Left ventricle myocardium superior (tissue), 1 donor: ENCODE data around the gene TMEM11. TPM values are rescaled to one million over a fixed set of nuclear protein-coding genes. Genes with fewer than 3 reads are reported as not detected.

Experiments
- ATAC-seq: fragments of 200-7000 bp; cut with Tn5 transposase; one replicate; pipeline ENCODE4 v1.9.1; 2020; ENCODE audit warnings: mild to moderate bottlenecking, moderate library complexity
- DNase-seq: peaks from one replicate; pipeline ENCODE4 v3.0.0-alpha.2; 2020
- intact Hi-C: fragments of 100-400 bp; cut with micrococcal nuclease; formaldehyde crosslinking; loops from one replicate; pipeline ENCODE4 v1.11.0; 2022
- long read RNA-seq: library from polyadenylated mRNA; unstranded; transcript quantifications from one replicate; pipeline ENCODE4 v2.0.0, GENCODE V29; 2021
- total RNA-seq: library from RNA; stranded (reverse); fragmentation: NEBNext Ultra II Directional; extraction: Animal tissue kit (Norgen Biotek cat#: 25700); gene quantifications from one replicate; pipeline ENCODE4 v1.2.1, GENCODE V29; 2021
- donor health status: DM: no; HTN: yes; CAD: no; lungs with severe emphysema.

Gene TMEM11, protein sequence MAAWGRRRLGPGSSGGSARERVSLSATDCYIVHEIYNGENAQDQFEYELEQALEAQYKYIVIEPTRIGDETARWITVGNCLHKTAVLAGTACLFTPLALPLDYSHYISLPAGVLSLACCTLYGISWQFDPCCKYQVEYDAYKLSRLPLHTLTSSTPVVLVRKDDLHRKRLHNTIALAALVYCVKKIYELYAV
- total RNA-seq: 31.5 TPM
- long read RNA-seq, transcript TMEM11-202 (3 exons, 1,246 nt): major isoform, 51 of 119 reads
- long read RNA-seq, transcript TMEM11-201 (2 exons, 2,095 nt): minor isoform, 44 of 119 reads
- long read RNA-seq, partial matches to known transcripts: 1 of 119 reads
- long read RNA-seq, other reads (novel, unspliced or antisense): 21 of 119 reads

- DNase-seq (peak; percentile 99), ATAC-seq (peak; percentile 93)
- intact Hi-C loops: no loop called here
These were observed at the start of gene TMEM11 for GRCh38 chr17:21214015-21214776. TMEM11 (minus strand) TSS chr17:21214161; CDS start chr17:21214152, 9 bp downstream.

- DNase-seq: no peak
- intact Hi-C loops: no loop called here
- ATAC-seq: no peak
These were observed 49.4 kb upstream of the TMEM11 start for GRCh38 chr17:21263376-21263775.

GRCh38 chr17:21262259-21262993 is 48.5 kb upstream of the TMEM11 start:
- ATAC-seq: no peak
- intact Hi-C loops: no loop called here
- no peak for DNase-seq

GRCh38 chr17:21258593-21258992 is 44.6 kb upstream of the TMEM11 start:
- intact Hi-C loops: no loop called here
- ATAC-seq: no peak

DNA sequence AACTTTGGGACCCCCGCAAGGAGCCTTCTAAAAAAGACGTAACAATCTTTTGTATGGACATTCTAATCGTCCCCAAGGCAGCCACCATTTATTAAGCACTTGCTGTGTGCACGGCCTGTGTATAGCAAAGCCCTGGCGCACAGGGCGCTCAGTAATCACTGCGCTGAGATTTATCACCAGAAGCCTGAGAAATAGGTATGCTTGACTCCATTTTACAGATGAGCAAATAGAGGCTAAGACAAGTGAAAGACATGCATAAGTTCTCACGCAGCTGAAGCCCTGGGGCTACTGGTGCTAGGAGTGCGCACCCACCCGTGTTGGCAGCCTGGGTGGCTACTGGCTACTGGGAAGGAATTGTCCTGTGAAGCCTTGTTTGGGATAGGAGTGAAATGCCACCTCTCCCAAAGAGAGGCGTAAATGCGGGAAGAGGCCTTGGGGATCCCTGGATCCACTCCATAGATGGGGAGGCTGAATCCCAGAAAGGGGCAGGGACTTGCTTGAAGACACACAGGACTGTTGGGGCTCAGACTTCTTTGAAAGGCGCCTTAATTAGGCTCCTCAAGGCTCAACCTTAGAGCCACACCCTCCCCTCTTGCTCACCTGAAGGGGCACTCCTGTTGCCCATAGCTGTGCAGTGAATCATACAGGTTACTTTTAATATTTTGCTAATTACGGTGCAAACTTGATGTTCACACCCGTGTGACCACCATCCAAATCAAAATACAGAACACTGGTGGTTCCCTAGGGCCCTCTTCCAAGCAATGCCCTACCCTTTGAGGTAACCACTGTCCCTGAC is 39.9 kb upstream of the TMEM11 start:
- intact Hi-C loops: no loop called here
- ATAC-seq: peak; percentile 9
- DNase-seq: no peak

More at GRCh38 chr17:21258593-21258992, 44.6 kb upstream of the TMEM11 start:
- DNase-seq: no peak

GRCh38 chr17:21252796-21253645 is 39.1 kb upstream of the TMEM11 start, which contains the start of gene NATD1:
NATD1 (minus strand) TSS chr17:21253410; CDS start chr17:21253264, 146 bp downstream.
- ATAC-seq: peak; percentile 79
- DNase-seq: peak; percentile 95
- intact Hi-C loops: no loop called here

GRCh38 chr17:21252289-21252795 is 38.4 kb upstream of the TMEM11 start:
- intact Hi-C loops: no loop called here
- no peak for DNase-seq
- no peak for ATAC-seq

GRCh38 chr17:21251337-21252010 is 37.5 kb upstream of the TMEM11 start:
- no peak for ATAC-seq
- DNase-seq: no peak
- intact Hi-C loops: no loop called here

DNA sequence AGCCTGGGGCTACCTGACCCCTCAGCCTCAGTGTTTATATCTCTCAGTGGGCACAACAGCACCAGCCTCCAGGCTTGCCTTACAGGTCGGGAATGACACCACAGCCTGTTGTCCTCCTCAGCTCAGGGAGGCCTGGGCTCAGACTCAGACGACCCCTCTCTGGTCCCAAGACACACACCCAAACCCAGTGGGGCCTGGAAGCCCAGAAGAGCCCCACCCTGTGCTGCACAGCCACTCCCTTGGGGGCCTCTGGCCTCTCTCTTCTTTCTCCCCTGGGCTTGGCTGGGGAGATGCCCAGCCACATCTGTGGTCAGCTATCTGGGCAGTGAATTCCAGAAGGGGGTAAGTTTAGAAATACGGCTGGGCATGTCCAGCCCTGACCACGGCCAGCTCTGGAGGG is 36.9 kb upstream of the TMEM11 start:
- ATAC-seq (no peak), DNase-seq (no peak)
- intact Hi-C loops: no loop called here

DNA sequence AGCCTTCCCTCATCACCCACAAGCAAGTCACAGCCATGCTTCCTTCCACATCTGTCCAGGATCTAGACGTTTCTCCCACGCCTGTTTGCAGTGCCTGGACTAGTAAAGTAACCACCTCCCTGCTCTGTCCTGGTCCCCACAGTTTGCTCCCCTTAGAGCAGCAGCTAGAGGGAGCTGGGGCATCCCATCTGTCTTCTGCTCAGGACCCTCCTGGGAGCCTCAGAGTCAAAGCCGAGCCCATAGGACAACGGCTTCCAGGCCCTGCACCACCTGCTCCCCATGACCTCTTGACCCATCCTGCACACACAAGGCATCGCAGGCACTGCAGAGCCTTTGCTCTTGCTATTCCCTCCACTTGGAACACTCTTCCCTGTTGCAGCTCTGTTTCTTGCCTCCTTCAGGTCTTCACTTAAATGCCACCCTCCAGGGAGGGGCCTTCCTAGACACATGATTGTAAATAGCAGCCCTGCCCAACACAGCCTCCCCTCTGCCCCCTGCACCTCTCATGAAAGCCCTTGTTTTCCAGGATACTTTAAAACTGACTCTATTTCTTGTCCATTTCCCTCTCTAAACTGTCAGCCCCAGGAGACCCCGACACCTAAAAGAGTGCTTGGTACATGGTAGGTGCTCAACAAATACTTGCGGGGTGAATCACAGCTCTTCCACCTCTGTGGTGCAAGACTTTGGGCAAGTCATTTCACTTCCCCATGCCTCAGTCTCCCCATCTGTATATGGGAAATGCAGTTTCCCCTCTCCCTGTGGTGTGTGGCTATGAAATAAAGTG is 36.2 kb upstream of the TMEM11 start:
- intact Hi-C loops: no loop called here
- ATAC-seq: no peak

DNA sequence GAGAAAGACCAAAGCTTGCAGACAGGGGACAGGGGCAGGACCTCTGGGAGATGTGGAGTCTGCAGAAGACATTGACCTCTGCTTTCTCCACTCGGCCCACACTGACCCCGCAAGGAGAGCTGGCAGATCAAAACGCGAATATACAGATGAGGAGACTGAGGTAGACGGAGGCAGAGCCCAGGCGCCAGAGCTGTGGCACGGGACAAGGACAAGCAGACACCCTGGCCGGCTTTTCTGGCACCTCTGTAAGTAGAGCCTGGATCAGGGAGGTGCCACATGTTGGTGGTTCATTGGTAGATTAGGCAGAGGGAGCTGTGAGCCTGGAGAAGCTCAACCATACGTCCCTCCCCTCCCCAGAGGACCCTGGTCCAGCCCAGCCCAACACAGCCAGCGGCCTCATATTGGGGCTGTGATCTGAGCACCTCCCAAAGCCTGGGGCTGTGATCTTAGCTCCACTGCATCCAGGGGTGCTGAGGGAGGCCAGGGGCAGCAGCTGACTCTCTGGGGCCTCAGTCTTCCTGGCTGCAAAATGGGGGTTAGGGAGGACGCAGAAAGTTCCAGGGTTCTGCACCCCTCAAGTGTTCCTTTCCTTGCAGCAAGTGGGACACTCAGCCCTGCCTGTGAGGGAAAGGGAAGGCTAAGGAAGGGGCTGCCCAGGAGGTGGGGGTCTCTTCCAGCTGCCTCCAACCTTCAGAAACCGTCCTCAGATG is 35.3 kb upstream of the TMEM11 start:
- intact Hi-C loops: no loop called here
- DNase-seq: no peak
- ATAC-seq: no peak

More for the DNA sequence above, 36.2 kb upstream of the TMEM11 start:
- DNase-seq: no peak

DNA sequence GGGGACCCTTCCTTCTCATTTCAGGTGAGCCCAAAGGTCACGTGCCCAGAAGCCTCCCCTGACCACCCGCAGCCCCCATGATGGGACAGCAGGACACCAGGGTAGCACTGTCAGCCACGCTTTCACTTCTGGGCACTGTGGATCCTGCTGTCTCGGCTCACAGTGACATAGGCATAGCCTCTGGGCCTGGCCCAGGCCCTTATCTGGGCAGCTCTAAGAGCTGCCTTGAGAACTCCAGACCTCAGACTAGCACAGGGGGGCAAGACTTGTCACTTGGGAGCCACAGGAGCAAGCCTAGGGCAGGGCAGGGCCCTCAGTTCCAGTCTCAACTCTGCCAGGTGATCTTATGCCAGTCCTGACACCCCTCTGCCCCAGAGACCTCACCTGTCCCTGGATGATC is 34.5 kb upstream of the TMEM11 start:
- intact Hi-C loops: no loop called here
- peak; percentile 63 for ATAC-seq

DNA sequence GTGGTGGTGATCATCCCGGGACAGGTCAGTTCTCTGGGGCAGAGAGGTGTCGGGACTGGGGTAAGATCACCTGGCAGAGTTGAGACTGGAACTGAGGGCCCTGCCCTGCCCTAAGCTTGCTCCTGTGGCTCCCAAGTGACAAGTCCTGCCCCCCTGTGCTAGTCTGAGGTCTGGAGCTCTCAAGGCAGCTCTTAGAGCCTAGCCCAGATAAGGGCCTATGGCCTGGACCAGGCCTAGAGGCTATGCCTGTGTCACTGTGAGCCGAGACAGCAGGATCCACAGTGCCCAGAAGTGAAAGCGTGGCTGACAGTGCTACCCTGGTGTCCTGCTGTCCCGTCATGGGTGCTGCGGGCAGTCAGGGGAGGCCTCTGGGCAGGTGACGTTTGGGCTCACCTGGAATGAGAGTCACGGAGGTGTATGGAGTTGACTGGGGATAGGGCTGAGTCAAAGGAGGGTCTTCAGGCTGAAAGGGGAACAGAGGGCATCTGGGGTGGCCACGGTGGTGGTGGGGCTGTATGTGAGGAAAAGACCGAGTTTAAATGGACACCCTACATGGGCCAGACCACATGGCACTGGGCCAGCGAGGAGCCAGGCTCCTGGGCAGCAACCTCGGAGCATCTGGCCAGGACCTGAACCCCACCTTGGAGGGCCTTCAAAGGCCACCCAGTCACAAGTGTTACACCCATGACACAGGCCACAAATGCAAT is 33.7 kb upstream of the TMEM11 start:
- intact Hi-C loops: no loop called here
- DNase-seq: no peak
- ATAC-seq: no peak

More for the DNA sequence above, 34.5 kb upstream of the TMEM11 start:
- no peak for DNase-seq

GRCh38 chr17:21246698-21247097 is 32.7 kb upstream of the TMEM11 start:
- DNase-seq (no peak), ATAC-seq (no peak)
- intact Hi-C loops: no loop called here

DNA sequence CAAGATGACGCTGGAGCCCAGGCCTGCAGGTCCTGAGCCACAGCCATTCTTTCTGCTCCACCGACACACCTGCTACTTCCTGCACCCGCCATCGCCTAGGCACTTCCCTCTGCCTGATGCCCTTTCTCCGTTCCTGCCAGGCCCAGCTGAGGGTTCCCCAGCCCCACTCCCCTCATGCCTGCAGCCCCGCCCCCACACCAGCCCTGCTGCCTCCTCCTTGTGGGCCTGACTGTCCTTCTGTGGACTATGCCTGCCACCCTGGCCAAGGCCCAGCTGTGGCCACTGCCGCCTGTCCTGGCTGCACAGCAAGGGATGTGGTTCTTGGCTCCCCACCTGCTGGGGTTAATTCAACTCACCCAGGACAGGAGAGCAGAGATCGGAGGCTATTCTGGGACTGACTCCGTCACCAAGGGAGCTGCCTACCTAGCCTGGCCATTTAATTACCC is 31.7 kb upstream of the TMEM11 start:
- DNase-seq: peak; percentile 63
- intact Hi-C loops: no loop called here
- ATAC-seq: peak; percentile 60
